ENCODE measurements around the gene MOBP. TPM values are rescaled to one million over a fixed set of nuclear protein-coding genes. Genes with fewer than 3 reads are reported as not detected.

Gene MOBP
- total and polyA plus RNA-seq, 9 of the 15 experiments (the other 6 are each of a cell fraction or from before 2014, with no cell fraction given) = 0.09 to 0.33 (median 0.11) TPM; not detected in 4

DNA sequence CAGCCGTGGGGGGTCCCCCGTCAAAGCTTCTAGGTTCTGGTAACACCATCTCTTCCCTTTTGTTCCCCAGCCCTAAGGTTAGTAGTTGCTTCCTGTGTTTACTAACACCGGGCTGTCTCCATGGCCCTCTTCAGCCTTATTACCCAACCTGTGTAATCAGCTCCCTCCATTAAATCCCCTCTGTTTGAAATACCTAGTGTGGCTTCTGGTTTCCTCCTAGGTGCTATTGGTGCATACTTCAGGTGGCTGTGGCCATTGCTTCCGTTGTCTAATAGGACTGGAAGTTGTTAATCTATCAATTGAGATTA is 35.3 kb downstream of the MOBP start:
- peaks cover 0 to 8% of the 10 kb centered on the region in 2 experiments; a peak in 2 of 5 replicates for H3K4me1 ChIP-seq (replicated peaks in 1 of 2; ENCODE audit: control insufficient read depth in 2 of 2, insufficient read depth in 2 of 2, low read length in 2 of 2)
- ChIA-PET CTCF (ENCODE audit: low intra/inter-chr PET ratio) (no interaction called here), POLR2A (interaction anchor here (1.1 kb wide), 1 partner anchor 89 kb away, joined by 4 read pairs; no protein-coding TSS in a partner anchor)
- in situ Hi-C loops (cut with MboI) = no loop called here
- WGBS (ENCODE audit: insufficient coverage, low coverage, missing lambda C conversion rate) = 0% methylated on average over 4 of the region's 4 CpGs
- ATAC-seq = no peak
- no peak overlapping the region for H2AFZ ChIP-seq (ENCODE audit: low read depth, low read length)
- no peak overlapping the region for H3K9ac ChIP-seq (ENCODE audit: insufficient read depth in 1 of 2, low read depth in 2 of 2, low read length in 2 of 2)
- no peak for DNase-seq (ENCODE audit: extremely low read depth in 1 of 4, low spot score in 3 of 4)
- no TSS peak for BruUV-seq (replicated peaks)
- FAIRE-seq = no peak
- no peaks in the 10 kb centered on the region for H3K9me1 ChIP-seq (ENCODE audit: control insufficient read depth, insufficient read depth, low read length)
- H3K4me2 ChIP-seq (ENCODE audit: insufficient read depth, low read length) = no peak overlapping the region
- H3K4me3 ChIP-seq = no peak overlapping the region
- TF ChIP-seq MCM7 (IDR thresholded peaks at IDR 0.05) = no peak
- no peaks in the 10 kb centered on the region for H4K20me1 ChIP-seq (replicated peaks; ENCODE audit: control insufficient read depth, insufficient read depth, low read length)
- H3K9me3 ChIP-seq (replicated peaks; ENCODE audit: control insufficient read depth, insufficient read depth, low read depth, low read length) = no peaks in the 10 kb centered on the region
- intact Hi-C loops (cut with micrococcal nuclease) = no loop called here
- H3K27ac ChIP-seq (ENCODE audit: extremely low read depth, low read depth, low read length) = no peak overlapping the region
- H3K27me3 ChIP-seq (ENCODE audit: control insufficient read depth in 2 of 2, insufficient read depth in 2 of 2, low read length in 2 of 2) = peaks cover 25 to 28% of the 10 kb centered on the region in 2 experiments
- H3K79me2 ChIP-seq (ENCODE audit: control insufficient read depth, insufficient read depth, low read length) = no peaks in the 10 kb centered on the region
- H3K36me3 ChIP-seq (ENCODE audit: control insufficient read depth, insufficient read depth, low read length) = no peaks in the 10 kb centered on the region

DNA sequence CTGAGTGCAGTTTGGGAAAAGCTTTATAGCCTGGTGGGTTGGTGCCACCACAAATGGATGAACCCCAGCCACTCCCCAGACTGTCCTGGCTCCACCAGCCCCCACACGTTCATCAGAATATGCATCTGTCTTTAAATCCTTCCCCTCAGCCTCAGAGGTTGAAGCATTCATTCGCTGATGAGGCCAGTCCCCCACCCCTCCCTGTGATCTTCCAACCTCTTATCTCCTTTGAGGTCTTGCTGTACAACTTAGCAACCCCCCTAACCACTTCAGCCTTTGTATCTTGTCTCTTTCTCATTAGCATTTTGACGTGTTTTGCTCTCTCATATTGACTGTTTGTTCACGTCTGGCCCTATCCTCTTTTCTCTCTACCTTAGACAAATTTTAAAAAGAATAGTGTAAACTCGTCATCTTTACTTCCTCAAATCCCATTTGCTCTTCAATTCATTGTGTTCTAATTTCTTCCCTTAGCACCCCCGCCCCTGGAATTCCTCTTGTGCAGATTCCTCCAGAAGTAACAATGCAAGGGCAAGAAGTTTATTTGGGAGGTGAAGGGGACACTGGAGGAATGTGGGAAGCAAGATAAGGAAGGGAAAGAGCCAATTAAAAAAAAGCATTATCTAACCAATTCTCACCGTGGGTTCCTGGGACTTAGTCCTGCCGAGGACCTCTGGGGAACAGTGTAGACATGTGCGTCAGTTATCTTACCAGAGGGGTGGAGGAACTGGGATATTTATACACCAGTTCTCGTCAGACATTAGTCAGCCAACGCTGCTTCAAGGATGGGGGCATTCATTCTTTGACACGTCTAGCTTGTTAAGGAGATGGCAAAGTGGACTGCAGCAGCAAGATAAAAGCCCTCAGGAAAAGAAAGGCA is 38.6 kb downstream of the MOBP start:
- peaks cover 14 to 21% of the 10 kb centered on the region in 2 experiments; a peak in 4 of 5 replicates for H3K27me3 ChIP-seq (ENCODE audit: control insufficient read depth in 2 of 2, insufficient read depth in 2 of 2, low read length in 2 of 2)
- ChIA-PET POLR2A (interaction anchor here (1.3 to 1.4 kb wide), 2 partner anchors 8 to 34 kb away, joined by 3 to 7 read pairs; no protein-coding TSS in a partner anchor), CTCF (ENCODE audit: low intra/inter-chr PET ratio) (no interaction called here)
- FAIRE-seq (no peak), DNase-seq (ENCODE audit: extremely low read depth in 1 of 4, low spot score in 3 of 4) (no peak), ATAC-seq (no peak)
- intact Hi-C loops (cut with micrococcal nuclease) (no loop called here), in situ Hi-C loops (cut with MboI) (no loop called here)
- no TSS peak for BruUV-seq (replicated peaks)
- H3K36me3 ChIP-seq (ENCODE audit: control insufficient read depth, insufficient read depth, low read length) = no peaks in the 10 kb centered on the region
- H3K79me2 ChIP-seq (ENCODE audit: control insufficient read depth, insufficient read depth, low read length) = no peaks in the 10 kb centered on the region
- H2AFZ ChIP-seq (ENCODE audit: low read depth, low read length) = no peak overlapping the region
- H3K27ac ChIP-seq (ENCODE audit: extremely low read depth, low read depth, low read length) = no peak overlapping the region
- H3K4me1 ChIP-seq (replicated peaks in 1 of 2; ENCODE audit: control insufficient read depth in 2 of 2, insufficient read depth in 2 of 2, low read length in 2 of 2) = peaks cover 0 to 8% of the 10 kb centered on the region in 2 experiments; a peak in 2 of 5 replicates
- no peaks in the 10 kb centered on the region for H3K9me1 ChIP-seq (ENCODE audit: control insufficient read depth, insufficient read depth, low read length)
- WGBS (ENCODE audit: insufficient coverage, low coverage, missing lambda C conversion rate) = under 1% methylated on average over 12 of the region's 12 CpGs
- H4K20me1 ChIP-seq (replicated peaks; ENCODE audit: control insufficient read depth, insufficient read depth, low read length) = no peaks in the 10 kb centered on the region
- H3K9ac ChIP-seq (ENCODE audit: insufficient read depth in 1 of 2, low read depth in 2 of 2, low read length in 2 of 2) = no peak overlapping the region
- no peak overlapping the region for H3K4me3 ChIP-seq
- H3K9me3 ChIP-seq (replicated peaks; ENCODE audit: control insufficient read depth, insufficient read depth, low read depth, low read length) = no peaks in the 10 kb centered on the region
- H3K4me2 ChIP-seq (ENCODE audit: insufficient read depth, low read length) = no peak overlapping the region
- TF ChIP-seq, protein P1, sequence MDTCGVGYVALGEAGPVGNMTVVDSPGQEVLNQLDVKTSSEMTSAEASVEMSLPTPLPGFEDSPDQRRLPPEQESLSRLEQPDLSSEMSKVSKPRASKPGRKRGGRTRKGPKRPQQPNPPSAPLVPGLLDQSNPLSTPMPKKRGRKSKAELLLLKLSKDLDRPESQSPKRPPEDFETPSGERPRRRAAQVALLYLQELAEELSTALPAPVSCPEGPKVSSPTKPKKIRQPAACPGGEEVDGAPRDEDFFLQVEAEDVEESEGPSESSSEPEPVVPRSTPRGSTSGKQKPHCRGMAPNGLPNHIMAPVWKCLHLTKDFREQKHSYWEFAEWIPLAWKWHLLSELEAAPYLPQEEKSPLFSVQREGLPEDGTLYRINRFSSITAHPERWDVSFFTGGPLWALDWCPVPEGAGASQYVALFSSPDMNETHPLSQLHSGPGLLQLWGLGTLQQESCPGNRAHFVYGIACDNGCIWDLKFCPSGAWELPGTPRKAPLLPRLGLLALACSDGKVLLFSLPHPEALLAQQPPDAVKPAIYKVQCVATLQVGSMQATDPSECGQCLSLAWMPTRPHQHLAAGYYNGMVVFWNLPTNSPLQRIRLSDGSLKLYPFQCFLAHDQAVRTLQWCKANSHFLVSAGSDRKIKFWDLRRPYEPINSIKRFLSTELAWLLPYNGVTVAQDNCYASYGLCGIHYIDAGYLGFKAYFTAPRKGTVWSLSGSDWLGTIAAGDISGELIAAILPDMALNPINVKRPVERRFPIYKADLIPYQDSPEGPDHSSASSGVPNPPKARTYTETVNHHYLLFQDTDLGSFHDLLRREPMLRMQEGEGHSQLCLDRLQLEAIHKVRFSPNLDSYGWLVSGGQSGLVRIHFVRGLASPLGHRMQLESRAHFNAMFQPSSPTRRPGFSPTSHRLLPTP (IDR thresholded peaks at IDR 0.05; ENCODE audit: borderline replicate concordance, extremely low read depth, insufficient read length) = no peak
- TF ChIP-seq, protein P2, sequence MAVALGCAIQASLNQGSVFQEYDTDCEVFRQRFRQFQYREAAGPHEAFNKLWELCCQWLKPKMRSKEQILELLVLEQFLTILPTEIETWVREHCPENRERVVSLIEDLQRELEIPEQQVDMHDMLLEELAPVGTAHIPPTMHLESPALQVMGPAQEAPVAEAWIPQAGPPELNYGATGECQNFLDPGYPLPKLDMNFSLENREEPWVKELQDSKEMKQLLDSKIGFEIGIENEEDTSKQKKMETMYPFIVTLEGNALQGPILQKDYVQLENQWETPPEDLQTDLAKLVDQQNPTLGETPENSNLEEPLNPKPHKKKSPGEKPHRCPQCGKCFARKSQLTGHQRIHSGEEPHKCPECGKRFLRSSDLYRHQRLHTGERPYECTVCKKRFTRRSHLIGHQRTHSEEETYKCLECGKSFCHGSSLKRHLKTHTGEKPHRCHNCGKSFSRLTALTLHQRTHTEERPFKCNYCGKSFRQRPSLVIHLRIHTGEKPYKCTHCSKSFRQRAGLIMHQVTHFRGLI (CRISPR knock-in tag; IDR thresholded peaks at IDR 0.05) = no peak
- TF ChIP-seq, protein P3, sequence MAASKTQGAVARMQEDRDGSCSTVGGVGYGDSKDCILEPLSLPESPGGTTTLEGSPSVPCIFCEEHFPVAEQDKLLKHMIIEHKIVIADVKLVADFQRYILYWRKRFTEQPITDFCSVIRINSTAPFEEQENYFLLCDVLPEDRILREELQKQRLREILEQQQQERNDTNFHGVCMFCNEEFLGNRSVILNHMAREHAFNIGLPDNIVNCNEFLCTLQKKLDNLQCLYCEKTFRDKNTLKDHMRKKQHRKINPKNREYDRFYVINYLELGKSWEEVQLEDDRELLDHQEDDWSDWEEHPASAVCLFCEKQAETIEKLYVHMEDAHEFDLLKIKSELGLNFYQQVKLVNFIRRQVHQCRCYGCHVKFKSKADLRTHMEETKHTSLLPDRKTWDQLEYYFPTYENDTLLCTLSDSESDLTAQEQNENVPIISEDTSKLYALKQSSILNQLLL (CRISPR knock-in tag; IDR thresholded peaks at IDR 0.05; ENCODE audit: borderline replicate concordance) = no peak
- TF ChIP-seq, protein P4, sequence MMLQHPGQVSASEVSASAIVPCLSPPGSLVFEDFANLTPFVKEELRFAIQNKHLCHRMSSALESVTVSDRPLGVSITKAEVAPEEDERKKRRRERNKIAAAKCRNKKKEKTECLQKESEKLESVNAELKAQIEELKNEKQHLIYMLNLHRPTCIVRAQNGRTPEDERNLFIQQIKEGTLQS (IDR thresholded peaks at IDR 0.05) = no peak
- TF ChIP-seq, protein P4 (CRISPR knock-in tag; conservative IDR thresholded peaks at IDR 0.05) = no peak

Data from K562 (cell line).